Large intestine (tissue), 3 donors: Measurements from ENCODE around the gene ZNF26. TPM values are rescaled to one million over a fixed set of nuclear protein-coding genes. Genes with fewer than 3 reads are reported as not detected.

Experiments
- DNase-seq, 2 donors: peaks; one replicate each; pipeline versions ENCODE4 v3.0.0 to v3.0.0-alpha.2; 2013
- H3K27ac ChIP-seq: one replicate; pipeline ENCODE4 v1.5.1; 2013; ENCODE audit warnings: low read length
- H3K27me3 ChIP-seq: 2 replicates; pipeline ENCODE4 v1.6.1; 2013; ENCODE audit warnings: low read length; ENCODE audit not compliant: control insufficient read depth, insufficient read depth
- H3K36me3 ChIP-seq: 2 replicates; pipeline ENCODE4 v1.6.1; 2013; ENCODE audit warnings: low read length; ENCODE audit not compliant: control insufficient read depth, insufficient read depth
- H3K4me1 ChIP-seq: one replicate; pipeline ENCODE4 v1.6.1; 2013; ENCODE audit warnings: low read length; ENCODE audit not compliant: control insufficient read depth, insufficient read depth
- H3K4me3 ChIP-seq: one replicate; pipeline ENCODE4 v1.5.1; 2013; ENCODE audit warnings: low read length
- H3K9me3 ChIP-seq: one replicate; pipeline ENCODE4 v1.6.1; 2013; ENCODE audit warnings: mild to moderate bottlenecking, low read depth, low read length, moderate library complexity; ENCODE audit not compliant: control insufficient read depth
- WGBS: methylation state at CpG from one replicate; pipeline ENCODE4 v1.1.5; 2013; ENCODE audit warnings: low lambda C conversion rate; ENCODE audit not compliant: insufficient coverage; 5-methylcytosine and 5-hydroxymethylcytosine counted together
- polyA plus RNA-seq: library from polyadenylated mRNA; unstranded; fragments of 120-200 nt; gene quantifications from one replicate; pipeline ENCODE4 v1.2.1, GENCODE V29; 2013

ZNF26 gene
- polyA plus RNA-seq, 1 donor: 14.7 TPM

DNA sequence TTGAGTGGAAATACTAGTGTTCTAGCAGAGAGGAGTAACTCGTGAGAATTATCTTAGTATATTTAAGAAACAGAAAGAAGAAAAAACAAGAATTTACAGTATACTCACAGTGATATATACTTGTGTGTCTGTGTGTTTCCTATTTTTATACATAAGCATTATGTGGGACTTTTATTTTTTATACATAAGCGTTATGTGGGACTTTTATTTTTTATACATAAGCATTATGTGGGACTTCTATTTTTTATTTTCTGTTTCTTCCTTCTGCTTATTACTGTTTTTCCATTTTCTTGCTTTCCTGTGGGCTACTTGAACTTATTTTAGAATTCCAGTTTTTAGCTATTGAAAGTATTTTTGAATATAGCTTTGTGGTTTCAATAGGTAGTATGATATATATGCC lies 87.7 kb downstream of the ZNF26 start:
- WGBS: 93% methylated on average over 2 of the region's 2 CpGs
- H3K36me3 ChIP-seq: no peaks in the 10 kb centered on the region
- DNase-seq: no peak
- no peak overlapping the region for H3K4me3 ChIP-seq
- H3K4me1 ChIP-seq: no peaks in the 10 kb centered on the region
- H3K27me3 ChIP-seq: no peaks in the 10 kb centered on the region
- peaks cover 30% of the 10 kb centered on the region for H3K9me3 ChIP-seq
- H3K27ac ChIP-seq: no peak overlapping the region

Other genes with a start within 250 kb of the ZNF26 start
- gene ANKLE2, start 224.5 kb upstream of the ZNF26 start, polyA plus RNA-seq: 60.2 TPM
- 31.9 TPM for gene GOLGA3, start 157.5 kb upstream of the ZNF26 start, polyA plus RNA-seq
- gene CHFR, start 98.8 kb upstream of the ZNF26 start, polyA plus RNA-seq: 31.9 TPM
- 20.0 TPM for gene ZNF605, start 30.1 kb upstream of the ZNF26 start, polyA plus RNA-seq
- gene ZNF84, start 51.1 kb downstream of the ZNF26 start, polyA plus RNA-seq: 40.2 TPM
- 28.5 TPM for gene ZNF140, start 94.6 kb downstream of the ZNF26 start, polyA plus RNA-seq
- gene ZNF891, start 143.9 kb downstream of the ZNF26 start, polyA plus RNA-seq: 3.2 TPM
- gene ZNF10, start 144.3 kb downstream of the ZNF26 start, polyA plus RNA-seq: 13.3 TPM
- gene ZNF268, start 195.1 kb downstream of the ZNF26 start, polyA plus RNA-seq: 23.2 TPM
- not detected for gene ANHX, start 249.5 kb downstream of the ZNF26 start, polyA plus RNA-seq